HCT116 (cell line): Measurements from ENCODE around the gene CCNYL1. TPM values are rescaled to one million over a fixed set of nuclear protein-coding genes. Genes with fewer than 3 reads are reported as not detected.

Source experiments
- ATAC-seq: fragments of 200-7000 bp; cut with Tn5 transposase; 2 replicates; pipeline ENCODE4 v1.9.1; 2020; ENCODE audit warnings: mild to moderate bottlenecking, moderate library complexity
- BruUV-seq: library from RNA; stranded (reverse); fragments of 400-500 nt; replicated peaks from 2 replicates; lab custom pipeline; 2021; lab: Mats Ljungman, UMichigan
- CTCF ChIA-PET: fragments of 300-600 bp; sonication (Branson Sonifier 250); formaldehyde crosslinking; loops from one replicate; lab custom pipeline; 2021; ENCODE audit warnings: antibody characterized with exemption; lab: Charles Lee
- POLR2A ChIA-PET: fragments of 300-600, 350-600 bp; sonication (Branson Sonifier 250); formaldehyde crosslinking; loops from one replicate; lab custom pipeline; 2021; ENCODE audit warnings: antibody characterized with exemption; lab: Charles Lee
- RAD21 ChIA-PET, 2 experiments: fragments of 300-600 bp; sonication (Branson Sonifier 250); formaldehyde crosslinking; loops; one replicate each; lab custom pipeline; 2023; ENCODE audit warnings: low total read pairs in 2 of 2; ENCODE audit not compliant: uncharacterized antibody in 2 of 2, unreplicated experiment in 2 of 2, low non-redundant PET in 1 of 2; lab: Charles Lee
- DNase-seq: peaks from one replicate; pipeline ENCODE4 v3.0.0-alpha.2; 2010; ENCODE audit warnings: low read depth, low spot score
- H2AFZ ChIP-seq: fragments of 200-600 bp; shearing (Covaris generic), sonication (generic); 2 replicates; pipeline ENCODE4 v1.6.1; 2017; ENCODE audit warnings: low read depth, mixed run types, mixed read lengths, antibody characterized with exemption, low read length; ENCODE audit not compliant: poor library complexity, severe bottlenecking
- H3K27ac ChIP-seq: 2 replicates; pipeline ENCODE4 v1.5.1; 2012; ENCODE audit warnings: low read depth, low read length
- H3K27me3 ChIP-seq: fragments of 200-600 bp; sonication (generic); 2 replicates; pipeline ENCODE4 v1.6.1; 2016; ENCODE audit warnings: mixed run types, low read length, mixed read lengths; ENCODE audit not compliant: insufficient read depth
- H3K36me3 ChIP-seq, 2 experiments: fragments of 200-500 bp in 1 of 2; fragments of 200-600 bp in 1 of 2; sonication (Bioruptor generic) in 1 of 2; sonication (generic) in 1 of 2; 2 replicates each; pipeline versions ENCODE4 v1.5.1 to v1.6.1; 2014 to 2016; ENCODE audit warnings: low read length in 2 of 2, inconsistent platforms in 1 of 2, mixed read lengths in 1 of 2, mixed run types in 1 of 2; ENCODE audit not compliant: insufficient read depth in 2 of 2, control insufficient read depth in 1 of 2
- H3K4me1 ChIP-seq, 2 experiments: fragments of 200-600 bp in 1 of 2; sonication (generic) in 1 of 2; 2 replicates each; pipeline versions ENCODE4 v1.5.1 to v1.6.1; 2012 to 2017; ENCODE audit warnings: low read length in 2 of 2, inconsistent platforms in 1 of 2, mild to moderate bottlenecking in 1 of 2, mixed read lengths in 1 of 2, mixed run types in 1 of 2, moderate library complexity in 1 of 2; ENCODE audit not compliant: insufficient read depth in 2 of 2, control insufficient read depth in 1 of 2
- H3K4me2 ChIP-seq: fragments of 200-600 bp; sonication (generic); 2 replicates; pipeline ENCODE4 v1.6.1; 2017; ENCODE audit warnings: mixed run types, low read length, mixed read lengths
- H3K4me3 ChIP-seq, 2 experiments: fragments of 200-600 bp in 1 of 2; sonication (generic) in 1 of 2; replicated peaks in 1 of 2; 2 replicates each; pipeline ENCODE4 v1.5.1; 2011 to 2016; ENCODE audit warnings: low read length in 2 of 2, control low read depth in 1 of 2, low read depth in 1 of 2, mild to moderate bottlenecking in 1 of 2, mixed read lengths in 1 of 2, mixed run types in 1 of 2
- H3K79me2 ChIP-seq: fragments of 200-600 bp; sonication (generic); 2 replicates; pipeline ENCODE4 v1.6.1; 2017; ENCODE audit warnings: mild to moderate bottlenecking, mixed run types, low read length, moderate library complexity, mixed read lengths; ENCODE audit not compliant: insufficient read depth
- H3K9ac ChIP-seq: fragments of 200-600 bp; sonication (generic); 2 replicates; pipeline ENCODE4 v1.6.1; 2016; ENCODE audit warnings: low read length, mixed read lengths
- H3K9me2 ChIP-seq: fragments of 200-600 bp; sonication (generic), shearing (Covaris generic); 2 replicates; pipeline ENCODE4 v1.6.1; 2017; ENCODE audit warnings: mixed run types, mild to moderate bottlenecking, moderate library complexity; ENCODE audit not compliant: insufficient read depth
- H3K9me3 ChIP-seq, 2 experiments: fragments of 200-500 bp in 1 of 2; fragments of 200-600 bp in 1 of 2; sonication (Bioruptor generic) in 1 of 2; sonication (generic) in 1 of 2; 2 replicates each; pipeline ENCODE4 v1.6.1; 2014 to 2017; ENCODE audit warnings: low read length in 2 of 2, mixed read lengths in 2 of 2, inconsistent platforms in 1 of 2, low read depth in 1 of 2, mild to moderate bottlenecking in 1 of 2, mixed run types in 1 of 2, moderate library complexity in 1 of 2; ENCODE audit not compliant: control insufficient read depth in 1 of 2, insufficient read depth in 1 of 2
- H4K20me1 ChIP-seq: fragments of 200-600 bp; sonication (generic), shearing (Covaris generic); 2 replicates; pipeline ENCODE4 v1.6.1; 2017; ENCODE audit warnings: mixed run types, mild to moderate bottlenecking, moderate library complexity; ENCODE audit not compliant: insufficient read depth
- CBX3 ChIP-seq: IDR thresholded peaks from 2 replicates; pipeline ENCODE4 v1.6.1; 2012; ENCODE audit warnings: low read depth
- CTCF ChIP-seq, 3 experiments: fragments of 200-600 bp in 1 of 3; sonication (generic) in 1 of 3; IDR thresholded peaks in 2 of 3; conservative IDR thresholded peaks in 1 of 3; 2 replicates each; pipeline ENCODE4 v1.5.1; 2012 to 2017; ENCODE audit warnings: low read depth in 2 of 3, low read length in 2 of 3, antibody characterized with exemption in 1 of 3, borderline replicate concordance in 1 of 3, control low read depth in 1 of 3, mild to moderate bottlenecking in 1 of 3, mixed read lengths in 1 of 3, mixed run types in 1 of 3, moderate library complexity in 1 of 3; ENCODE audit not compliant: insufficient read depth in 1 of 3
- EGR1 ChIP-seq: IDR thresholded peaks from 2 replicates; pipeline ENCODE4 v1.6.1; 2012; ENCODE audit warnings: low read depth
- EZH2 ChIP-seq: fragments of 200-600 bp; sonication (generic); IDR thresholded peaks from 2 replicates; pipeline ENCODE4 v1.6.1; 2017; ENCODE audit warnings: antibody characterized with exemption, mixed run types
- EZH2phosphoT487 ChIP-seq: fragments of 200-600 bp; IDR thresholded peaks from 2 replicates; pipeline ENCODE4 v1.6.1; 2018; ENCODE audit warnings: antibody characterized with exemption, borderline replicate concordance
- FOSL1 ChIP-seq: IDR thresholded peaks from 2 replicates; pipeline ENCODE4 v1.6.1; 2012; ENCODE audit warnings: low read depth
- JUND ChIP-seq: IDR thresholded peaks from 2 replicates; pipeline ENCODE4 v1.6.1; 2012
- MAX ChIP-seq: IDR thresholded peaks from 2 replicates; pipeline ENCODE4 v1.6.1; 2012
- POLR2A ChIP-seq: IDR thresholded peaks from 2 replicates; pipeline ENCODE4 v1.7.0; 2011; ENCODE audit warnings: borderline replicate concordance; ENCODE audit not compliant: insufficient read depth, insufficient read length; ENCODE audit errors: extremely low read depth
- POLR2AphosphoS5 ChIP-seq: IDR thresholded peaks from 2 replicates; pipeline ENCODE4 v1.6.1; 2011; ENCODE audit warnings: mild to moderate bottlenecking, low read depth, low read length, moderate library complexity
- RAD21 ChIP-seq: IDR thresholded peaks from 2 replicates; pipeline ENCODE4 v1.6.1; 2012; ENCODE audit warnings: low read depth, mild to moderate bottlenecking
- SIN3A ChIP-seq: IDR thresholded peaks from 2 replicates; pipeline ENCODE4 v1.6.1; 2012; ENCODE audit warnings: low read depth
- SP1 ChIP-seq: IDR thresholded peaks from 2 replicates; pipeline ENCODE4 v1.6.1; 2012; ENCODE audit warnings: low read depth
- SRF ChIP-seq: IDR thresholded peaks from 2 replicates; pipeline ENCODE4 v1.6.1; 2012; ENCODE audit warnings: low read depth
- TCF7L2 ChIP-seq: IDR thresholded peaks from 2 replicates; pipeline ENCODE4 v1.7.0; 2011; ENCODE audit warnings: borderline replicate concordance, inconsistent platforms; ENCODE audit not compliant: insufficient read depth, insufficient read length; ENCODE audit errors: extremely low read depth
- ZFX ChIP-seq: fragments of 450-650 bp; IDR thresholded peaks from 2 replicates; pipeline ENCODE4 v1.6.1; 2017
- ZNF274 ChIP-seq: fragments of 200-500 bp; sonication (Bioruptor generic); IDR thresholded peaks from 2 replicates; pipeline ENCODE4 v1.6.1; 2014; ENCODE audit warnings: mild to moderate bottlenecking, low read depth, low read length, inconsistent platforms
- intact Hi-C: fragments of 100-400 bp; cut with micrococcal nuclease; formaldehyde crosslinking; loops from 2 replicates; pipeline ENCODE4 v1.10.0; 2022
- total RNA-seq: library from RNA; stranded (reverse); gene quantifications from one replicate; pipeline ENCODE4 v1.2.1, GENCODE V29; 2021; ENCODE audit not compliant: unreplicated experiment
- TF ChIP-seq, protein P1 (sequence below): IDR thresholded peaks from 2 replicates; pipeline ENCODE4 v1.6.1; 2012
- TF ChIP-seq, protein P2 (sequence below): IDR thresholded peaks from 2 replicates; pipeline ENCODE4 v1.6.1; 2012; ENCODE audit warnings: low read depth
- TF ChIP-seq, protein P3 (sequence below): IDR thresholded peaks from 2 replicates; pipeline ENCODE4 v1.6.1; 2011; ENCODE audit warnings: mild to moderate bottlenecking, low read length, moderate library complexity; ENCODE audit not compliant: insufficient replicate concordance; ENCODE audit errors: extremely low read depth

Gene CCNYL1
- total RNA-seq, 1 experiment from 2014 or later: 14.9 TPM

DNA sequence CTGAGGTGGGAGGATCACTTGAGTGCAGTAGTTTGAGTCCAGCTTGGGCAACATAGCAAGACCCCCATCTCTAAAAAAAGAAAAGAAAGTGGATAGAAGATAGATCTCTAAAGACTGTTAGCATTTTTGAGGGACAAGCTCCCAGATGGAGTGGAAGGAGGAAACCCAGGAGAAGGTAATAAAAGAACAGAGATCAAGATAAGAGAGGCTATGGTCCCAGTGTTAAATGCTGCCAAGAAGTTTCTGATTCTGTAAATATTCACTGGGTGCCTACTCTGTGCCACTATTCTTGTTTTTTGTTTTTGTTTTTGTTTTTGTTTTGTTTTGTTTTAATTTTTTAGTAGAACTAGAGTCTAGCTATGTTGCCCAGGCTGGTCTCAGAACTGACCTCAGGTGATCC lies 32.1 kb downstream of the CCNYL1 start (continued):
- no peak for TF ChIP-seq ZFX

- Histone ChIP-seq H3K79me2 (no peaks in the 10 kb centered on the region), H3K36me3 (no peaks in the 10 kb centered on the region), H4K20me1 (no peaks in the 10 kb centered on the region), H3K9ac (no peak overlapping the region), H3K4me1 (no peaks in the 10 kb centered on the region), H3K9me3 (no peaks in the 10 kb centered on the region), H3K4me3 (no peak overlapping the region), H3K27ac (no peak overlapping the region), H2AFZ (no peak overlapping the region), H3K27me3 (no peaks in the 10 kb centered on the region), H3K4me2 (no peak overlapping the region), H3K9me2 (no peaks in the 10 kb centered on the region)
- CTCF ChIA-PET: interaction anchor here (1.6 to 5.9 kb wide), 2 partner anchors 296 to 308 kb away, joined by 3 to 66 read pairs; no protein-coding TSS in a partner anchor
- intact Hi-C loops: no loop called here
- no TSS peak for BruUV-seq
- RAD21 ChIA-PET: no interaction called here
- ATAC-seq (no peak), DNase-seq (no peak)
- POLR2A ChIA-PET: interaction anchor here (0.6 to 1.4 kb wide), 2 partner anchors 24 to 33 kb away, joined by 3 to 4 read pairs; partner anchors contain the start of gene CCNYL1
- no peak for TF ChIP-seq SP1
- TF ChIP-seq SIN3A: no peak
- no peak for TF ChIP-seq MAX
- TF ChIP-seq, protein P1, sequence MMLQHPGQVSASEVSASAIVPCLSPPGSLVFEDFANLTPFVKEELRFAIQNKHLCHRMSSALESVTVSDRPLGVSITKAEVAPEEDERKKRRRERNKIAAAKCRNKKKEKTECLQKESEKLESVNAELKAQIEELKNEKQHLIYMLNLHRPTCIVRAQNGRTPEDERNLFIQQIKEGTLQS: no peak
- TF ChIP-seq EZH2: no peak
- TF ChIP-seq EGR1: no peak
- no peak for TF ChIP-seq FOSL1
- TF ChIP-seq CBX3: no peak
- TF ChIP-seq EZH2phosphoT487: no peak
- no peak for TF ChIP-seq RAD21
- TF ChIP-seq, protein P2, sequence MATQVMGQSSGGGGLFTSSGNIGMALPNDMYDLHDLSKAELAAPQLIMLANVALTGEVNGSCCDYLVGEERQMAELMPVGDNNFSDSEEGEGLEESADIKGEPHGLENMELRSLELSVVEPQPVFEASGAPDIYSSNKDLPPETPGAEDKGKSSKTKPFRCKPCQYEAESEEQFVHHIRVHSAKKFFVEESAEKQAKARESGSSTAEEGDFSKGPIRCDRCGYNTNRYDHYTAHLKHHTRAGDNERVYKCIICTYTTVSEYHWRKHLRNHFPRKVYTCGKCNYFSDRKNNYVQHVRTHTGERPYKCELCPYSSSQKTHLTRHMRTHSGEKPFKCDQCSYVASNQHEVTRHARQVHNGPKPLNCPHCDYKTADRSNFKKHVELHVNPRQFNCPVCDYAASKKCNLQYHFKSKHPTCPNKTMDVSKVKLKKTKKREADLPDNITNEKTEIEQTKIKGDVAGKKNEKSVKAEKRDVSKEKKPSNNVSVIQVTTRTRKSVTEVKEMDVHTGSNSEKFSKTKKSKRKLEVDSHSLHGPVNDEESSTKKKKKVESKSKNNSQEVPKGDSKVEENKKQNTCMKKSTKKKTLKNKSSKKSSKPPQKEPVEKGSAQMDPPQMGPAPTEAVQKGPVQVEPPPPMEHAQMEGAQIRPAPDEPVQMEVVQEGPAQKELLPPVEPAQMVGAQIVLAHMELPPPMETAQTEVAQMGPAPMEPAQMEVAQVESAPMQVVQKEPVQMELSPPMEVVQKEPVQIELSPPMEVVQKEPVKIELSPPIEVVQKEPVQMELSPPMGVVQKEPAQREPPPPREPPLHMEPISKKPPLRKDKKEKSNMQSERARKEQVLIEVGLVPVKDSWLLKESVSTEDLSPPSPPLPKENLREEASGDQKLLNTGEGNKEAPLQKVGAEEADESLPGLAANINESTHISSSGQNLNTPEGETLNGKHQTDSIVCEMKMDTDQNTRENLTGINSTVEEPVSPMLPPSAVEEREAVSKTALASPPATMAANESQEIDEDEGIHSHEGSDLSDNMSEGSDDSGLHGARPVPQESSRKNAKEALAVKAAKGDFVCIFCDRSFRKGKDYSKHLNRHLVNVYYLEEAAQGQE: no peak
- TF ChIP-seq ZNF274: no peak
- no peak for TF ChIP-seq POLR2A
- TF ChIP-seq CTCF (IDR thresholded peaks at IDR 0.05 in 2 of 3, conservative IDR thresholded peaks at IDR 0.05 in 1 of 3; ENCODE audit: borderline replicate concordance in 1 of 3, insufficient read depth in 1 of 3, low read depth in 2 of 3, low read length in 2 of 3): no peak
- TF ChIP-seq TCF7L2: no peak
- TF ChIP-seq, protein P3, sequence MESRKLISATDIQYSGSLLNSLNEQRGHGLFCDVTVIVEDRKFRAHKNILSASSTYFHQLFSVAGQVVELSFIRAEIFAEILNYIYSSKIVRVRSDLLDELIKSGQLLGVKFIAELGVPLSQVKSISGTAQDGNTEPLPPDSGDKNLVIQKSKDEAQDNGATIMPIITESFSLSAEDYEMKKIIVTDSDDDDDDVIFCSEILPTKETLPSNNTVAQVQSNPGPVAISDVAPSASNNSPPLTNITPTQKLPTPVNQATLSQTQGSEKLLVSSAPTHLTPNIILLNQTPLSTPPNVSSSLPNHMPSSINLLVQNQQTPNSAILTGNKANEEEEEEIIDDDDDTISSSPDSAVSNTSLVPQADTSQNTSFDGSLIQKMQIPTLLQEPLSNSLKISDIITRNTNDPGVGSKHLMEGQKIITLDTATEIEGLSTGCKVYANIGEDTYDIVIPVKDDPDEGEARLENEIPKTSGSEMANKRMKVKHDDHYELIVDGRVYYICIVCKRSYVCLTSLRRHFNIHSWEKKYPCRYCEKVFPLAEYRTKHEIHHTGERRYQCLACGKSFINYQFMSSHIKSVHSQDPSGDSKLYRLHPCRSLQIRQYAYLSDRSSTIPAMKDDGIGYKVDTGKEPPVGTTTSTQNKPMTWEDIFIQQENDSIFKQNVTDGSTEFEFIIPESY: no peak
- TF ChIP-seq POLR2AphosphoS5: no peak
- TF ChIP-seq SRF: no peak
- TF ChIP-seq JUND: no peak
Observed at GRCh38 chr2:207744050-207744449, 32.6 kb downstream of the CCNYL1 start.
